Myocyte (in vitro differentiated cells): ENCODE data around the gene DOK3. TPM values are rescaled to one million over a fixed set of nuclear protein-coding genes. Genes with fewer than 3 reads are reported as not detected.

Experiments used
- DNase-seq: peaks from one replicate; pipeline ENCODE4 v3.0.0-alpha.2; 2012; ENCODE audit warnings: low read depth
- polyA plus RNA-seq: library from polyadenylated mRNA; unstranded; fragments of >200 nt; gene quantifications from one replicate; pipeline ENCODE4 v1.2.1, GENCODE V29; 2012; ENCODE audit warnings: missing spikeins
- total RNA-seq: library from RNA; depleted of rRNA; stranded (reverse); fragments of >200 nt; gene quantifications from 2 replicates; pipeline ENCODE4 v1.2.3, GENCODE V29; 2014

Gene DOK3
- 21.7 and 29.3 TPM in 2 replicates for total RNA-seq
- polyA plus RNA-seq, result 13.7 TPM

DNA sequence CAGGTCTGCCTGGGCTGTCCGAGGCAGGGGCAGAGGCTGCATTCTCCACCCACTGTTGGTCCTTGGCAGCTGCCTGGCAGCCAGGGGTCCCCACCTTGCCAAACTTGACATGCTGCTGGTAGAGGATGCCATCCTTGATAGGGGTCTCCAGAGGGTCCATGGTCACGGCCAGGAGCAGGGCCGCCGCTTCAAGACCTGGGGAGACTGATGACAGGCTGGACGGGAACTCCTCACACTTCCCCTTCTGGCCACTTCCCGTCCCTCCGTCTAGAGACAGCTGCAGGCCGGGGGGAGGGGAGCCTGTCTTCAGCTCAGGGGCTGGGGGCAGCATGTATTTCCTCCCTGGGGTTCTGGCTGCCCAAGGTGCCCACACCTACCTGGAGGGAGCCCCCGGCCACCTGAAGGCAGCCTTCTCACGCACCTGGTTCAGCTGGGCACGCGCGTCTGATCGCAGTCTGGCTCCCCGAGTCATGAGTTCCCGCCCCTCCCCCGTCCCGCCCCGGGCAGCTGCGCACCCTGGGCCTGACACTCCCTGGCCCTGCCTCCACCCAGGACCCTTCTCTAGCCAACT, at the start of gene DOK3:
TSS of gene DOK3 (minus strand) at position 446 of the 571 bp plus-strand sequence. CDS start at position 160, 286 bp downstream.
- peak; percentile 76 for DNase-seq

DNA sequence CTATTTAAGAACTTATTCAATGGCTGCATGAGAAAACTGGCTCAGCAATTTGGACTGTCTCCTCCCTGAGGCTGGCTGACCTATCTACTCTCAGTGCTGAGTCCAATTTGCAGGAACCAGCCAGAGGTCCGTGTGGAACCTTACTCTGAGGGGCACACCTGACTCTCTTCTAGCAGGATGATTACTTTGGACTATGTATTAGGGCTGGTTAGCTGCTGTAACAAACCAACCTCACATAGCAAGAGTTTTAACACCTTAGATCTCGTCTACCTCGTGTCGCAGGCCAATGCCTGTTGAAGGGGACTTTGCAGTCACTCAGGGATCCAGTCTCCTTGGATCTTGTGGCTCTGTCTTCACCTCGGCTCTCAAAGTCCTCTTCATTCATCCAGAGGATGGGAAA, 48.2 kb upstream of the DOK3 start:
- DNase-seq, result no peak

DNA sequence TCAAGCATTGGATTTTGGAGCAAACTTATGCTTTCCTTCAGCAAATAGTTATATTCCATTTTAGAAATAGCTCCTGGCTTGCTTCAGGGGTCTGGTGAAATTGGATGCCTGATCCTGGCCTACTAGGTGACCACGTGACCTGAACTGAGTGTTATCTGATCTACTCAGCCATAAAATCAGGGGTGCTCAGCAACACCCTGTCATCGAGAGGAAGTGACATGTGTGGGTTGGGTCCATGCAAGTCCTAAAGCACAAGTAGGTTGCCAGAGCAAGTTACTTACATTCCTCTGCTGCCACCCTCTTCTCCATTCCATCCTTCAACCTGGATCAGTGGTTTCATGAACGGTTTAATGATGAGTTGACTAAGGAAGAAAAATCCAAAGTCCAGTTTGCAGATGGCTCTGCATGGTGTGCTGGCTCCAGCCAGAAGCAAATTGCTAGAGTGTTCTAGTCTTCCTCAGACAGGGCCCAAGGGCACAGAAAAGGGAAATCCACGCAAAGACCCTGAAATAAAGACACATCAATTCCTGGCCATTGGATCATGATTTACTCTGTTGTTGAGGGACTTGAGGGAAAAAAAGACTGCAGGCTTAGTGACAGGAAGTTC, 47.5 kb upstream of the DOK3 start:
- DNase-seq, result no peak

DNA sequence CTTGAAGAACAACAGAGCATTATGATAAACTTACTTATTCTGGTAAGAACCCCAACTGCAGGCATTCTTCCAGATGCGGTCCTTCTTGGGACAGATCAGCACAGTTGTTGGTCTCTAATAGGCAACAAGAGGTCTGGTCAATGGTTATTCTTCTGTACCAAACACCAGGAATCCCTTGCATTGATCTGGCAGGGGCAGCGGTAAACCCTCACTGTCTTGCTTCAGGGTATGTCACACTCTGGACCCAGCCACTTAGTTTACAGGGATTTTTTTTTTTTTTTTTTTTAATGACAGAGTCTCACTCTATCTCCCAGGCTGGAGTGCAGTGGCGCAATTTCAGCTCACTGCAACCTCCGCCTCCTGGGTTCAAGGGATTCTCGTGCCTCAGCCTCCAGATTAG, 46.0 kb upstream of the DOK3 start:
- no peak for DNase-seq

- peak; percentile 47 for DNase-seq
These were observed 45.6 kb upstream of the DOK3 start for GRCh38 chr5:177555228-177555627.

DNA sequence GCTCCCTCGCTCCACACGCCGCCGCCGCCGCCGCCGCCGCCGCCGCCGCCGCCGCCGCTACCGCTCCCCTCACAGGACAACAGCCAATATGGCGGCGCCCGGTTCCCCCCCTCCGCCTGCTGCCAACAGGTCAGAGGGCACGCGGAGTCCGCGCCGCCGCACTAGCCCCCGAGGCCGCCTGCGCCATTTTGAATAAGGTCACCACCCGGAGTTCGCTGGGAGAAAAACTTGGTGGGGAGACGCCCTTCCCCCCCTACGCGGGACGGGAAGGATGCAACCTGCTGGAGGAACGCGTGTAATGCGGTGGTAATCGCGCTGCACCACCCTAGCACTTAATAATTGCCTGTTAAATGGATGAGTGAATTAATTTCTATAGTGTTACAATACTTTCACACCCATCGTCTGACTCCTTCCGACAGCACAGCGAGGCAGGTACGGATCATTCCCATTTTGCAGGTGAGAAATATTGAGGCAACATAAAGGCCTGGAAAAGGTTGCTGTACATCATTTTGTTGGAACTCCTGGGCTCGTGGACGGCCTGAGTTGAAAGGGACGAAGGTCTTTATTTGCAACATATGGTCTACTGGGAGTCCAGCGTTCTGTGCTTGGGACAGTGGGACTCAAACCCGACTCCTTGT, 45.0 kb upstream of the DOK3 start, which contains the start of gene FAM193B:
TSS of gene FAM193B (minus strand) at position 90 of the 638 bp plus-strand sequence. CDS start 105 bp downstream, outside the sequence.
- DNase-seq, result peak; percentile 91

- peak; percentile 66 for DNase-seq
These were observed 44.2 kb upstream of the DOK3 start for GRCh38 chr5:177553671-177554429.

DNA sequence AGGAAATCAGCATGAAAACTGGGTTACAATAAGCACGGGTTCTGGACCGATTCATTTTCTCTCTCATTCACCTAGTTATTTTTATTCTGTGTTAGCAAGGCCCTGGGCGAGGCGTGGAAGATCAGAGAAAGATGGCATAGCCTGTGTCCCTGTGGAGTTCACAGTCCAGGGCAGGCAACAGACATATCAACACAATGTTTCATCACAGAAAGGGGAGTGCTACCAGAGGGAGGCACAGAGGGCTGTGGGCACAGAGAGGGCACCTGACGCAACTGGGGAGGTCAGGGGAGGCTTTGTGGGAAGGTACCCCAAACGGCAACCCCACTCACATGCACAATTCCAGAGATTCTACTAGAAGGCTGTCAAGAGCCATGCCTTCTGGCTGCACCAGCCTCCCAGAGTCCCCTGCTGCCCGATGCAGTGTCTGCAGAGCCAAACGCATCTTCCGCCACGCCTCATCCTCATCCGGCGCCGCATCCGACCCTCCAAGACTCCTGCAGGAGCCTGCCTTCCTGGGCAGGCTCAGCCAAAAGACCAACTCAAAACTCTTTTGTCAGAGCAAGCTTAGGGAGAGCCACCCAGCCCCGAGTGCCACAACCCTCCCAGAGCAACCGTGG, 43.3 kb upstream of the DOK3 start:
- DNase-seq, result peak; percentile 40

GRCh38 chr5:177550122-177550521, 40.5 kb upstream of the DOK3 start:
- DNase-seq, result no peak

DNA sequence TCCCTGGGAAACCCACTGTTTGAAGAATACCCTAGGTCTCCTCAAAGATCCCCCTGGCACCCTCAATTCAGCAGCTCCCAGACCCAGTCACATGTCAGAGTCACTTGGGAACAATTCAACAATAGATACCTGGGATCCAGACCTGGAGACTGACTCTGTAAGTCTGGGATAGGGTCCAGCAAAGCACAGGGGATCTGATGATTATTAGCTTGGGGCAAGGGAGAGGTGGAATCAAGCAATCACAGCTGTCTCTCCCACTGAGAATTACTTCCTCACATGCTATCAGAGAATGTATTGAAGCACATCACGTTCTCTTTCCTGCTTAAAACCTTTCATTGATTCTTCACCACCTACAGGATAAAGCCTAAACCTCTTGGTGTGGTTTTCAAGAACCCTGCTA, 38.9 kb upstream of the DOK3 start:
- DNase-seq, result no peak

DNA sequence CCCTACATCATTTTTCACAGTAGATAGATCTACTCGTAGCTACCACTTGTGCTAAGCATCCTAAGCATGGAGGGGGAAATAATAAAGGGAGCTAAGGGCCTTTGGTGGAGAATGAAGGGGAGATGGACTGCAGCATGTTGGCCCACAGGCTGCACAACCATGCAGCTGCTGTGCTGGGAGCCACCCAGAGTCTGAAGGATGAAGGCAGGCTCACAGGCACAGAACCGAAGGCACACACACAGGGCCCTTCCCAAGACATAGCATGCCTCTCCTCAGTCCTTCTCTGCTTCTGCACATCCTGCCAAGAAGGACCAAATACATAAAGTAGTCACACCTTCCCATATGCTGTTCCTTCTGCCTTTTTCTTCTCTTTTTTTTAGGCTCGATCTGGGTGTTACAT, 38.1 kb upstream of the DOK3 start:
- peak; percentile 53 for DNase-seq

DNA sequence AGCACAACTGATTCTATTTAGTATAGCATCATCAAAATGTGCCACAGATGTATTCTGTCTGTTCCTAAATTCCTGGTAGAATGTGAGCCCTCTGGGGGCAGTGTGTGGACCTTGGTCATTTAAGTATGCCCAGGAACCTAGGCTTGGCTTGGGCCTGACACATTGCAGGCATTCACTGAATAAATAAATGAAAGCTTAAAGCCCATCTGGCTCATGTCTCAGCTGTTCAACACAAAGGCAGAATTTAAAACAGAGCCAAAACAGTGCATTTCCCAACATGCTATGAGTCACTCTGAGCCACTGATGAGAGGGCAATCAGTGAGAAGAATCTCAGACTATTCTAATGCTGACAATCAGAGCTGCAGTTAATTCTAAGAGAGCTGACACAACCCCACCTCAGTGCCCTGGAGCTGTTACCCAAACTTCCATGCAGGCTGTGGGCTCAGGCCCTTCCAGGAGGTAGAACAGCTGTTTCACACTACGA, 36.7 kb upstream of the DOK3 start:
- DNase-seq, result peak; percentile 95

DNA sequence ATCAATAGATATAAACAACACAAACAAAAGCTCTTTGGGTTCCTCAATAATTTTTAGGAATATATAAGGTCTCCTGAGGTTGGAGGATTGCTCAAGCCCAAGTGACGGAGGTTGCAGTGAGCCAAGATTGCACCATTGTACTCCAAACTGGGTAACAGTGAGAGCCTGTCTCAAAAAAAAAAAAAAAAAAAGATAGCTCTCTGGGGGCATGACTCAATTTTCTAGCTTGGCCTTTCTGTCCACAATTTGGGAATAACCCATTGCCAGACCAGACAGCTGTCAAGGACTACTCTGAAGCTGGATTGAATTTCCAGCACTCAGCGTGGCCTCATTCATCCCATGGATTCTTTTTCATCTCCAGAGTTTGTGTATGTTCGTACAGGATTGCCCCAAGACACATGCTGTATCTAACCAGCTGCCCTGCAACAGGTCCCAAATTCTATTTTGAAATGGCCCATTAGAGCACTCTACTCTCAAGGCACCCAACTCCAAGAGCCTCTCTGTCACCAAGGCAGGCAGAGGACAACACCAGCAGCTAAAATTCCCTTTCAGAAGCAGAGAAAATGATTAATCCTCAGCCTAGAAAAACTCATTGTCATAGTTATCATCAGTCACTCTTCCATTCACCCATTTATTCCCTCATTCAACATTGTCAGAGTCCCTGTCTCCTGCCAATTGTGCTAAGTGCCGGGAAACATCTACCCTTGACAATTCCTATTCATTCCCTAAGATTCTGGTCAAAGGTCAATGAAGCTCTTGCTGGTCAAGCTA, 36.0 kb upstream of the DOK3 start:
- DNase-seq, result peak; percentile 98

- DNase-seq, result no peak
These were observed 33.3 kb upstream of the DOK3 start for GRCh38 chr5:177542816-177543465.

DNA sequence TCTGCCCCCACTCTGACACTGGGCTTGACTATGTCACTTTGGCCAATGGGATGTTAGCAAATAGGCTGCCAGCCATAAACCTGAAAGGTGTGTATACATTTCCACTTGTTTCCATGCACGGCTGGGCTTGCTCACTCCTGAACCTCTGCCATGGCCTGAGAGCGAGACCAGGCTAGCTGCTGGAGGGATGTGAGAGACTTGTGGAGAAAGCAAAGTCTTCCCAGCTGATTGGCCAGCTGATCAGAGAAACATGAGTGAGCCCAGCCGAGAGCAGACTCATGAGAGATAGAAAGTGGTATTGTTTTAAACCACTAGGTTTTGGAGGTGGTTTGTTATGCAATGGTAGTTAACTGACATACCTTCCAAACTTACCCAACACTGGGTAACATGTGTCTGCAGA, 30.8 kb upstream of the DOK3 start:
- DNase-seq, result no peak

GRCh38 chr5:177539411-177539810, 29.8 kb upstream of the DOK3 start:
- DNase-seq, result peak; percentile 76

DNA sequence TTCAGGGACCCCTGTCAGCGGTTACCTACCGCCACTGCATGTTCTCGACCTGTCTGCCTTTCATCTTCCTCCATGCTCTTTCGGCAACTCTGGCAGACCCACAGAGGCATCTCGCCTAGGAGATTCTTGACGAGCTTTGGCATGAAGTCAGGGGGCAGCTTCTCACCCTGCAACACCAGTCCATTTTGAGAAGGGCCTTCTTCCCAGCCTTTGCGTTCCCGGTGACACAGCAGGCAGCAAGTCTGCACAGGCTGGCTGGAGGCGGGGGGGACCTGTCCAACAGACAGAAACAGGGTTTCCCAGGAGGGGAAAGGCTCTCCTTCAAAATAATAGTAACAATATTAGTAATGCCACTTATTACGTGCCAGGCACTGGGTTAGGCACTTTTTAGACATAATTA, 29.2 kb upstream of the DOK3 start:
- no peak for DNase-seq

DNA sequence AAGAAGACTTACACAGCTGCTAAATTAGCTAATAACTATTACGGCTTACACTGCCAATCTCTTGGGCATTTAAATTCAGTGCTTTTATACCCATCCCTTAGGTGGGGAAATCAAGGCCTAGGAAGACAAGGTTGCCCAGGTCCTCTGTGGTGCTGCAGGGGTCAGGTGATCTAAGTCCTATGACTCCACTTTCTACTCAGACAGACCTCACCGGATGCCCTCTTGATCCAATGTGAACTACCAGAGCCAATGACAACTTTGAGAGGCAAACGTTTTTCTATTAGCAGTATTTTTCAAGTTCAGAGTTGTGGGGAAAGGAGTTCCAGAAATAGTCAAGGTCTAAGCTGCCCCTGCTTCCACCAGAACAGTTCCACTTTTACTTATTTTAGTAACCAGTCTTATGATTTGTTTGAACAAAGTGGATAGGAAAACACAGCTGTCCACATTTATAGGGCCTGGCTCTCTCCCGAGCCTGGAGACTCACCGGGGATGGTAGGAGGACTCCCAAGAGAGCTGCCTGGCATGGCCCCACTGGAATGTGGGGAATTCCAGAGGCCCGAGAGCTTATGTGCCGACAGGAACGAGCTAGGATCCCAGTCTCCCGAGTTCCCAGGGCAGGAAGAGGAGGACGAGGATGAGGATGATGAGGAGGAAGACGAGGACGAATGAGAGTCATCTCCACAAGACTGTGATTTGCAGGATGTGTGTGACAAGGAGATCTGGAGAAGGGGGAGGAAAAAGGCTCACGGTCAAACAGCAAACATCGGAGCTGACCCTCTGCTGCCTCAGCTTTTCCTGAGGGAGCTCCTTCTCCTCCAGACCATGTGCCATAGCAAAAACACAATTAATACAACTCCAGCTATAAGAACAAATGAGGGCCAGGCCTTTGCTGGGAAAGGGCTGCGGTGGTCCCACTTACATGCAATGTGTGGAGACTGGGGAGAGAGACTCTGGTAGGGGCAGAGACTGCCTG, 28.0 kb upstream of the DOK3 start:
- DNase-seq, result peak; percentile 96

DNA sequence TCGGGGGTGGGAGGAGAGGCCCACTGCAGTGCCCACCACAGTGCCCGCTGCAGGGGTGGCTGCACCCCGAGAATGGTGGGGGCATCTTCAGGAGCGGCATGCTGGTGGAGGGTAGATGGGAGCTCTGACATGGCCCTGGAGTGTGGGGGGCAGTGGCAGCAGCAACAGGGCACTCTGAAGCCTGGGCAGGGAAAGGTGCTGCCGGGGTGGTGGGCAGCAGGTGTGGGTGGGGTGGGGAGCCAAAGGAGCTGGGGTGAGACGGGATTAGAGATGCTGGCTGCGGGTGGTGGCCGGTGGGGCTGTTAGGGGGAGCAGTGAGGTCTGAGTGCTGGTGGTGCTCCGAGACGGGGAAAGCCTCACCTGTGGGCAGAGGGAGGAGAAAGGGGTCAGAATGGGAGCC, 26.8 kb upstream of the DOK3 start:
- DNase-seq, result no peak
